GM19328 (cell line): Measurements from ENCODE around the gene FAM89B.

Experiments
- ATAC-seq: cut with Tn5 transposase; IDR thresholded peaks from one replicate; pipeline ENCODE4 v1.9.1; 2021; ENCODE audit warnings: mild to moderate bottlenecking, moderate library complexity; ENCODE audit not compliant: unreplicated experiment

The FAM89B gene

GRCh38 chr11:65609229-65609628 is 36.9 kb downstream of the FAM89B start:
- ATAC-seq: no peak

GRCh38 chr11:65609665-65610064 is 37.3 kb downstream of the FAM89B start:
- ATAC-seq: no peak

GRCh38 chr11:65610404-65610803 is 38.1 kb downstream of the FAM89B start:
- ATAC-seq: no peak

GRCh38 chr11:65611028-65611757 is 38.9 kb downstream of the FAM89B start:
- ATAC-seq: no peak

GRCh38 chr11:65611758-65612603 is 39.6 kb downstream of the FAM89B start:
- no peak for ATAC-seq

GRCh38 chr11:65612691-65613090 is 40.4 kb downstream of the FAM89B start:
- ATAC-seq: no peak

GRCh38 chr11:65613091-65613928 is 41.0 kb downstream of the FAM89B start:
- no peak for ATAC-seq

- ATAC-seq: peak; percentile 81
These were observed 43.1 kb downstream of the FAM89B start, which contains the start of gene PCNX3 for GRCh38 chr11:65615229-65615949. Gene PCNX3 (plus strand): TSS chr11:65615776. CDS start chr11:65616312, 536 bp downstream.

- peak; percentile 4 for ATAC-seq
These were observed 43.7 kb downstream of the FAM89B start for GRCh38 chr11:65615950-65616574.

- no peak for ATAC-seq
These were observed 44.2 kb downstream of the FAM89B start for GRCh38 chr11:65616575-65617001.

- ATAC-seq: no peak
These were observed 45.0 kb downstream of the FAM89B start for GRCh38 chr11:65617136-65617850.

- no peak for ATAC-seq
These were observed 45.8 kb downstream of the FAM89B start for GRCh38 chr11:65617990-65618751.

- ATAC-seq: no peak
These were observed 46.4 kb downstream of the FAM89B start for GRCh38 chr11:65618763-65619162.

- no peak for ATAC-seq
These were observed 47.1 kb downstream of the FAM89B start for GRCh38 chr11:65619281-65619928.

GRCh38 chr11:65620666-65621065 is 48.3 kb downstream of the FAM89B start:
- ATAC-seq: no peak

- ATAC-seq: no peak
These were observed 49.1 kb downstream of the FAM89B start for GRCh38 chr11:65621460-65621859.

GRCh38 chr11:65622011-65622410 is 49.7 kb downstream of the FAM89B start:
- ATAC-seq: no peak

GRCh38 chr11:65623177-65623576 is 50.8 kb downstream of the FAM89B start:
- no peak for ATAC-seq
